ENCODE data around the gene BABAM2. TPM values are rescaled to one million over a fixed set of nuclear protein-coding genes. Genes with fewer than 3 reads are reported as not detected.
A peak's percentile ranks its signal among the peaks of the same experiment; 100 is the strongest.

The BABAM2 gene
- polyA plus RNA-seq, 3 donors, result 33.2 to 52.8 (median 49.3) TPM

DNA sequence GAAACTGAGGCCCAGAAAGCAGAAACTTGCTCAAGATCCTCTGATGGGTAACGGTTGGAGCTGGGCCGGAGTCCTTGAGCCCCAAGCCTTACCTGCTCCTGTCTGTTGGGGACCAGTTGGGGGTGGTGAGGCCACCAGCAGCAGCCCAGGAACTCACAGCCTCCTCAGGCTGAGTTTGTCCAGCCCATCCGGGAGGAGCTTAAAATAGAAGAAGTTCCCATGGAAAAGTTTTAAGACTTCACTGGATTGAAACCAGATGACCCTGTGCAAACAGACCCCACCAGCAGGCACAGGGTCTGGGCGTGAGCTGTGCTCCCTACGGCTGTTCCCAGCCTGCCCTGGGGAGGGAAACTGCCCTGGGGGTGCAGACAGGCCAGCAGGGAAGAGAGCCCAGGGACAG, 461.6 kb downstream of the BABAM2 start:
- Histone ChIP-seq H3K9ac (ENCODE audit: insufficient read depth, low read length, poor library complexity, severe bottlenecking) (no peak overlapping the region), H3K4me3 (replicated peaks in 1 of 3; ENCODE audit: low read depth in 2 of 3, low read length in 3 of 3) (no peak overlapping the region), H3K27me3 (ENCODE audit: control insufficient read depth in 2 of 2, insufficient read depth in 2 of 2, low read length in 2 of 2) (no peaks in the 10 kb centered on the region), H3K4me2 (replicated peaks; ENCODE audit: extremely low read depth, low read length, poor library complexity, severe bottlenecking) (no peak overlapping the region), H2AFZ (ENCODE audit: insufficient read depth, low read depth, low read length, poor library complexity, severe bottlenecking) (no peak overlapping the region), H4K20me1 (ENCODE audit: insufficient read depth, low read length) (no peaks in the 10 kb centered on the region), H3K36me3 (replicated peaks in 1 of 2; ENCODE audit: control insufficient read depth in 1 of 2, insufficient read depth in 2 of 2, low read length in 2 of 2) (no peaks in the 10 kb centered on the region), H3K4me1 (ENCODE audit: control insufficient read depth in 1 of 2, insufficient read depth in 2 of 2, low read length in 2 of 2) (peaks cover 8 to 9% of the 10 kb centered on the region in 2 donors), H3K9me3 (replicated peaks in 1 of 2; ENCODE audit: control insufficient read depth in 1 of 2, insufficient read depth in 1 of 2, low read length in 2 of 2) (no peaks in the 10 kb centered on the region), H3K79me2 (ENCODE audit: insufficient read depth, low read length) (no peaks in the 10 kb centered on the region), H3K27ac (ENCODE audit: low read depth in 1 of 2, low read length in 2 of 2) (no peak overlapping the region)
- Mint-ChIP-seq H3K4me1 (peaks cover 19% of the 10 kb centered on the region), H3K4me3 (no peak overlapping the region), H3K36me3 (no peaks in the 10 kb centered on the region), H3K27me3 (ENCODE audit: low read depth in 3 of 3) (peaks cover 6 to 8% (median 7%) of the 10 kb centered on the region in 3 donors), H3K9me3 (no peaks in the 10 kb centered on the region), H3K27ac (no peak overlapping the region)
- TF ChIP-seq, protein P1, sequence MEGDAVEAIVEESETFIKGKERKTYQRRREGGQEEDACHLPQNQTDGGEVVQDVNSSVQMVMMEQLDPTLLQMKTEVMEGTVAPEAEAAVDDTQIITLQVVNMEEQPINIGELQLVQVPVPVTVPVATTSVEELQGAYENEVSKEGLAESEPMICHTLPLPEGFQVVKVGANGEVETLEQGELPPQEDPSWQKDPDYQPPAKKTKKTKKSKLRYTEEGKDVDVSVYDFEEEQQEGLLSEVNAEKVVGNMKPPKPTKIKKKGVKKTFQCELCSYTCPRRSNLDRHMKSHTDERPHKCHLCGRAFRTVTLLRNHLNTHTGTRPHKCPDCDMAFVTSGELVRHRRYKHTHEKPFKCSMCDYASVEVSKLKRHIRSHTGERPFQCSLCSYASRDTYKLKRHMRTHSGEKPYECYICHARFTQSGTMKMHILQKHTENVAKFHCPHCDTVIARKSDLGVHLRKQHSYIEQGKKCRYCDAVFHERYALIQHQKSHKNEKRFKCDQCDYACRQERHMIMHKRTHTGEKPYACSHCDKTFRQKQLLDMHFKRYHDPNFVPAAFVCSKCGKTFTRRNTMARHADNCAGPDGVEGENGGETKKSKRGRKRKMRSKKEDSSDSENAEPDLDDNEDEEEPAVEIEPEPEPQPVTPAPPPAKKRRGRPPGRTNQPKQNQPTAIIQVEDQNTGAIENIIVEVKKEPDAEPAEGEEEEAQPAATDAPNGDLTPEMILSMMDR (IDR thresholded peaks at IDR 0.05), result no peak
- WGBS (ENCODE audit: insufficient coverage), result 94% methylated on average over 3 of the region's 5 CpGs
- intact Hi-C loops (cut with micrococcal nuclease), result no loop called here
- DNase-seq, result no peak

DNA sequence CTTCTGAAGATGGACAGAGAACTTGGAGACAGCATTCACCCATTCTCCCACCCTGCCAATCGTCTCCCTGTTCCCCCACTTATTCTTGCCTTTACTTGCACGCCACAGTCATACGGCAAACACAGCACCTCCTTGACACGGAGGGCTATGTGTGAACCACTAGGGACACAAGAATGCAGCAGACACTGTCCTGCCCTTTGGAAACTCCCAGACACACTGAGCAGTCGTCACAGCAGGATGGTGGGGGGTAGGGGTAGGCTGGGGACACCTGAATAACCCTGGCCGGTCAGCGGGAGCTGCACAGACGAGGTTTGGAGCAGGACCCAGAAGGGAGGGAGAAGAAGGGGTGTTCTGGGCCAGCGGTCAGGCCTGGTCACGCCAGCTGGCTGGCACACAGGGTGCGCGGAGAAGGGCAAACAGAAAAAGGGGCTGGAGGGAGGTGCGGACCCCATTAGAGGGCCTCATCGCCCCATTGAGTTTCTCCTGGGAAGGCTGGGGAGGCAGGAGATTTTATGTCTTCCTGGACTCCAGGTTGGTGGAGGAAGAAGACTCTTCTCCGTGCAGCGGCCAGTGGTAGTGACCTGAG, 462.2 kb downstream of the BABAM2 start:
- H3K36me3 ChIP-seq (replicated peaks in 1 of 2; ENCODE audit: control insufficient read depth in 1 of 2, insufficient read depth in 2 of 2, low read length in 2 of 2), result no peaks in the 10 kb centered on the region
- H3K4me1 Mint-ChIP-seq, result peaks cover 16% of the 10 kb centered on the region
- DNase-seq, result no peak
- H3K9me3 ChIP-seq (replicated peaks in 1 of 2; ENCODE audit: control insufficient read depth in 1 of 2, insufficient read depth in 1 of 2, low read length in 2 of 2), result no peaks in the 10 kb centered on the region
- peak overlapping the region in 1 of 2 donors; percentile 59 for H3K4me3 Mint-ChIP-seq
- peaks cover 5 to 10% (median 7%) of the 10 kb centered on the region in 3 donors for H3K27me3 Mint-ChIP-seq (ENCODE audit: low read depth in 3 of 3)
- TF ChIP-seq, protein P1 (IDR thresholded peaks at IDR 0.05), result no peak
- WGBS (ENCODE audit: insufficient coverage), result 85% methylated on average over 12 of the region's 16 CpGs
- no peak overlapping the region for H2AFZ ChIP-seq (ENCODE audit: insufficient read depth, low read depth, low read length, poor library complexity, severe bottlenecking)
- peak overlapping the region in 1 of 7 donors; percentile 69 for H3K27ac Mint-ChIP-seq
- H3K4me3 ChIP-seq (replicated peaks in 1 of 3; ENCODE audit: low read depth in 2 of 3, low read length in 3 of 3), result no peak overlapping the region
- intact Hi-C loops (cut with micrococcal nuclease), result no loop called here
- H3K27ac ChIP-seq (ENCODE audit: low read depth in 1 of 2, low read length in 2 of 2), result no peak overlapping the region
- H3K4me2 ChIP-seq (replicated peaks; ENCODE audit: extremely low read depth, low read length, poor library complexity, severe bottlenecking), result no peak overlapping the region
- H3K36me3 Mint-ChIP-seq, result no peaks in the 10 kb centered on the region
- no peaks in the 10 kb centered on the region for H4K20me1 ChIP-seq (ENCODE audit: insufficient read depth, low read length)
- H3K79me2 ChIP-seq (ENCODE audit: insufficient read depth, low read length), result no peaks in the 10 kb centered on the region
- no peaks in the 10 kb centered on the region for H3K27me3 ChIP-seq (ENCODE audit: control insufficient read depth in 2 of 2, insufficient read depth in 2 of 2, low read length in 2 of 2)
- no peaks in the 10 kb centered on the region for H3K9me3 Mint-ChIP-seq
- H3K4me1 ChIP-seq (ENCODE audit: control insufficient read depth in 1 of 2, insufficient read depth in 2 of 2, low read length in 2 of 2), result peaks cover 7 to 8% of the 10 kb centered on the region in 2 donors
- no peak overlapping the region for H3K9ac ChIP-seq (ENCODE audit: insufficient read depth, low read length, poor library complexity, severe bottlenecking)
